K562 (cell line): ENCODE results near the gene FAM180B. TPM values are rescaled to one million over a fixed set of nuclear protein-coding genes. Genes with fewer than 3 reads are reported as not detected.

Experiments used
- BACH1 ChIP-seq: fragments of 200-800 bp; sonication (Bioruptor generic); IDR thresholded peaks from 2 replicates; pipeline ENCODE4 v1.6.1; 2016; ENCODE audit warnings: missing genetic modification characterization, missing compliant biosample characterization
- EP300 ChIP-seq: IDR thresholded peaks from 2 replicates; pipeline ENCODE4 v1.6.1; 2012; ENCODE audit warnings: low read length, improper control_type of control experiment
- FOS ChIP-seq: IDR thresholded peaks from 3 replicates; pipeline ENCODE4 v1.6.1; 2011; ENCODE audit not compliant: insufficient read length; ENCODE audit errors: extremely low read depth
- FOXJ2 ChIP-seq: fragments of 200-800 bp; sonication (Bioruptor generic); IDR thresholded peaks from 2 replicates; pipeline ENCODE4 v1.6.1; 2016; ENCODE audit warnings: missing genetic modification characterization, missing compliant biosample characterization
- FOXM1 ChIP-seq, 2 experiments: fragments of 450-650 bp in 1 of 2; sonication (generic) in 1 of 2; formaldehyde crosslinking in 1 of 2; IDR thresholded peaks; 2 replicates each; pipeline versions ENCODE4 v1.6.1 to v1.9.0; 2017 to 2022; ENCODE audit warnings: low read depth in 2 of 2, mild to moderate bottlenecking in 2 of 2, missing genetic modification reagents in 1 of 2, moderate library complexity in 1 of 2
- KAT8 ChIP-seq: fragments of 450-650 bp; IDR thresholded peaks from 2 replicates; pipeline ENCODE4 v1.6.1; 2016; ENCODE audit warnings: low read depth, mild to moderate bottlenecking
- KDM4B ChIP-seq, 2 experiments: fragments of 450-650 bp in 1 of 2; sonication (generic) in 1 of 2; IDR thresholded peaks; 2 replicates each; pipeline ENCODE4 v1.6.1; 2016 to 2017; ENCODE audit warnings: borderline replicate concordance in 2 of 2, antibody characterized with exemption in 1 of 2, low read depth in 1 of 2, mild to moderate bottlenecking in 1 of 2
- SREBF1 ChIP-seq: fragments of 150-350 bp; IDR thresholded peaks from 2 replicates; pipeline ENCODE4 v1.6.1; 2014; ENCODE audit warnings: antibody characterized with exemption, low read depth, low read length, borderline replicate concordance
- TFAM ChIP-seq: fragments of 250-450 bp; sonication (Bioruptor Pico); conservative IDR thresholded peaks from 2 replicates; pipeline ENCODE4 v1.5.0; 2021; ENCODE audit warnings: mild to moderate bottlenecking, moderate library complexity
- ZNF134 ChIP-seq: fragments of 250-450 bp; sonication (Bioruptor Pico); conservative IDR thresholded peaks from 2 replicates; pipeline ENCODE4 v1.4.0; 2020
- ZNF507 ChIP-seq: conservative IDR thresholded peaks from 2 replicates; pipeline ENCODE4 v1.6.1; 2017; ENCODE audit warnings: missing genetic modification characterization, missing compliant biosample characterization
- ZNF699 ChIP-seq: fragments of 250-450 bp; sonication (Bioruptor Pico); IDR thresholded peaks from 2 replicates; pipeline ENCODE4 v1.8.0; 2021; ENCODE audit warnings: mild to moderate bottlenecking, moderate library complexity; ENCODE audit not compliant: insufficient replicate concordance
- polyA plus RNA-seq, 8 experiments: library from polyadenylated mRNA; depleted of rRNA in 4 of 8; stranded (reverse) in 5 of 8; unstranded in 3 of 8; fragments of >200 nt; fragmentation: Nextera tagmentation in 2 of 8; fragmentation: Illumina TruSeq in 1 of 8; extraction: Ambion mirVana in 2 of 8; extraction: Trizol in 1 of 8; gene quantifications; 2 replicates each; pipeline versions ENCODE4 v1.2.1 to v1.2.3, GENCODE V29; 2011 to 2014; ENCODE audit warnings: inconsistent platforms in 1 of 8, missing spikeins in 1 of 8
- total RNA-seq, 7 experiments: library from RNA; depleted of rRNA in 6 of 7; stranded (reverse); fragments of >200 nt in 6 of 7; fragmentation: Illumina TruSeq in 2 of 7; extraction: Trizol in 2 of 7; gene quantifications; 2 replicates each; pipeline versions ENCODE4 v1.2.1 to v1.2.3, GENCODE V29; 2011 to 2021; ENCODE audit warnings: low replicate concordance in 1 of 7
- TF ChIP-seq, protein P1 (sequence below): IDR thresholded peaks from 2 replicates; pipeline ENCODE4 v1.6.1; 2011; ENCODE audit warnings: borderline replicate concordance, low read depth, mild to moderate bottlenecking, moderate library complexity, low read length; ENCODE audit not compliant: insufficient read depth, poor library complexity, severe bottlenecking
- TF ChIP-seq, protein P2 (sequence below), 3 experiments: fragments of 200-800 bp in 1 of 3; fragments of 250-450 bp in 1 of 3; fragments of 450-650 bp in 1 of 3; sonication (Bioruptor Pico) in 1 of 3; sonication (Bioruptor generic) in 1 of 3; formaldehyde crosslinking in 1 of 3; IDR thresholded peaks; 2 replicates each; pipeline versions ENCODE4 v1.6.1 to v1.8.0; 2016 to 2022; ENCODE audit warnings: mild to moderate bottlenecking in 2 of 3, missing genetic modification characterization in 2 of 3, missing compliant biosample characterization in 1 of 3, moderate library complexity in 1 of 3
- TF ChIP-seq, protein P3 (sequence below): fragments of 250-450 bp; sonication (Bioruptor Pico); IDR thresholded peaks from 2 replicates; pipeline ENCODE4 v1.4.0; 2020; ENCODE audit warnings: mild to moderate bottlenecking, moderate library complexity, borderline replicate concordance

Gene FAM180B
- total and polyA plus RNA-seq, 9 of the 15 experiments (the other 6 are each of a cell fraction or from before 2014, with no cell fraction given), result 0.05 to 0.14 TPM; not detected in 7

DNA sequence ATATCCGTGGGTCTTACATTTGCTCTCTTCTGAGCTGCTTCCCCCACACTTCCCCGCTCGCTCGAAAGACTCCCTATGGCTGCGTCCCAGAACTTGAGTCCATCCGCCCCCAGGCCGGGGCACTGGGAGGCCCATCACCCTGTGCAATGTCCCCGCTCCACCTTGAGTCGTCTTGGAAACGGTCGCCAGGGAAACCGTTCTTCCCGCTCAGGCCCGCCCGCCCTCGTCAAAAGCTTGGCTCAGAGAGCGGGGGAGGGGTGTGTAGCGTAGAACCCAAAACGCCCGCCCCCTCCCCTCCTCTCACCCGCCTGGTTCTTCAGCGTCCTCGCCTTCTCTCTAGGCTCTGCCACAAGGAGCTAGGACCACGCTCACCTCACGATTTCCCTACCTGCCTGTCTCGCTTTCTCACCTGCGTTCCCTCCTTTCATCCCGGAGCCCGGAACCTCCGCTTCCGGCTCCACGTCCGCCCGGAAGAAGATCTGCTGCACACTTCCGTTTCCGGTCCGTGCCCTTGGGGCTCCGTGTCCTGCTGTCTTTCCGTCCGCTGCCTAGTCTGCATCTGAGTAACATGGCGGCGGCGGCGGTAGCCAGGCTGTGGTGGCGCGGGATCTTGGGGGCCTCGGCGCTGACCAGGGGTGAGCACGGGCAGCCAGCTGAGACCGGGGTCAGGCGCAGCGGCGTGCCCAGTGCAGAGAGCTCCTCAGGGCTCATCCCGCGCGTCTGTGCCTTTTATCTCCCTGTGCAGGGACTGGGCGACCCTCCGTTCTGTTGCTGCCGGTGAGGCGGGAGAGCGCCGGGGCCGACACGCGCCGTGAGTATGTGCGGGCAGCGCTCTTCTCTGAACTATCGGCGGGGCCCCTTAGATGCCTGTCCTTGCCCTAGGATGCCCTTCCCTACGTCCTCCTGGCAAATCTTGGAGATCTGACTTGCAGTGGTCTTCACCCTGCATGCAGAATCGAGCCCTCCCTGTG is 7.7 kb upstream of the FAM180B start, which contains the start of the genes KBTBD4 and NDUFS3 (continued):
- TF ChIP-seq, protein P1, sequence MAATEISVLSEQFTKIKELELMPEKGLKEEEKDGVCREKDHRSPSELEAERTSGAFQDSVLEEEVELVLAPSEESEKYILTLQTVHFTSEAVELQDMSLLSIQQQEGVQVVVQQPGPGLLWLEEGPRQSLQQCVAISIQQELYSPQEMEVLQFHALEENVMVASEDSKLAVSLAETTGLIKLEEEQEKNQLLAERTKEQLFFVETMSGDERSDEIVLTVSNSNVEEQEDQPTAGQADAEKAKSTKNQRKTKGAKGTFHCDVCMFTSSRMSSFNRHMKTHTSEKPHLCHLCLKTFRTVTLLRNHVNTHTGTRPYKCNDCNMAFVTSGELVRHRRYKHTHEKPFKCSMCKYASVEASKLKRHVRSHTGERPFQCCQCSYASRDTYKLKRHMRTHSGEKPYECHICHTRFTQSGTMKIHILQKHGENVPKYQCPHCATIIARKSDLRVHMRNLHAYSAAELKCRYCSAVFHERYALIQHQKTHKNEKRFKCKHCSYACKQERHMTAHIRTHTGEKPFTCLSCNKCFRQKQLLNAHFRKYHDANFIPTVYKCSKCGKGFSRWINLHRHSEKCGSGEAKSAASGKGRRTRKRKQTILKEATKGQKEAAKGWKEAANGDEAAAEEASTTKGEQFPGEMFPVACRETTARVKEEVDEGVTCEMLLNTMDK, result no peak
- TF ChIP-seq KAT8, result peak; percentile 71
- TF ChIP-seq ZNF507 (tag), result no peak
- TF ChIP-seq BACH1 (tag), result no peak
- TF ChIP-seq FOS, result no peak
- TF ChIP-seq TFAM, result no peak
- TF ChIP-seq FOXJ2 (tag), result peak; percentile 86
- no peak for TF ChIP-seq ZNF699
- TF ChIP-seq SREBF1, result no peak
- TF ChIP-seq ZNF134 (CRISPR knock-in tag), result no peak
- TF ChIP-seq KDM4B (IDR thresholded peaks at IDR 0.05; ENCODE audit: borderline replicate concordance in 2 of 2, low read depth in 1 of 2), result peak in 1 of 2 experiments; percentile 100; a peak in 2 of 4 replicates
- TF ChIP-seq, protein P2, sequence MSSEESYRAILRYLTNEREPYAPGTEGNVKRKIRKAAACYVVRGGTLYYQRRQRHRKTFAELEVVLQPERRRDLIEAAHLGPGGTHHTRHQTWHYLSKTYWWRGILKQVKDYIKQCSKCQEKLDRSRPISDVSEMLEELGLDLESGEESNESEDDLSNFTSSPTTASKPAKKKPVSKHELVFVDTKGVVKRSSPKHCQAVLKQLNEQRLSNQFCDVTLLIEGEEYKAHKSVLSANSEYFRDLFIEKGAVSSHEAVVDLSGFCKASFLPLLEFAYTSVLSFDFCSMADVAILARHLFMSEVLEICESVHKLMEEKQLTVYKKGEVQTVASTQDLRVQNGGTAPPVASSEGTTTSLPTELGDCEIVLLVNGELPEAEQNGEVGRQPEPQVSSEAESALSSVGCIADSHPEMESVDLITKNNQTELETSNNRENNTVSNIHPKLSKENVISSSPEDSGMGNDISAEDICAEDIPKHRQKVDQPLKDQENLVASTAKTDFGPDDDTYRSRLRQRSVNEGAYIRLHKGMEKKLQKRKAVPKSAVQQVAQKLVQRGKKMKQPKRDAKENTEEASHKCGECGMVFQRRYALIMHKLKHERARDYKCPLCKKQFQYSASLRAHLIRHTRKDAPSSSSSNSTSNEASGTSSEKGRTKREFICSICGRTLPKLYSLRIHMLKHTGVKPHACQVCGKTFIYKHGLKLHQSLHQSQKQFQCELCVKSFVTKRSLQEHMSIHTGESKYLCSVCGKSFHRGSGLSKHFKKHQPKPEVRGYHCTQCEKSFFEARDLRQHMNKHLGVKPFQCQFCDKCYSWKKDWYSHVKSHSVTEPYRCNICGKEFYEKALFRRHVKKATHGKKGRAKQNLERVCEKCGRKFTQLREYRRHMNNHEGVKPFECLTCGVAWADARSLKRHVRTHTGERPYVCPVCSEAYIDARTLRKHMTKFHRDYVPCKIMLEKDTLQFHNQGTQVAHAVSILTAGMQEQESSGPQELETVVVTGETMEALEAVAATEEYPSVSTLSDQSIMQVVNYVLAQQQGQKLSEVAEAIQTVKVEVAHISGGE (CRISPR knock-in tag; IDR thresholded peaks at IDR 0.05), result peak; percentile 99 to 100 (median 100)
- TF ChIP-seq, protein P3, sequence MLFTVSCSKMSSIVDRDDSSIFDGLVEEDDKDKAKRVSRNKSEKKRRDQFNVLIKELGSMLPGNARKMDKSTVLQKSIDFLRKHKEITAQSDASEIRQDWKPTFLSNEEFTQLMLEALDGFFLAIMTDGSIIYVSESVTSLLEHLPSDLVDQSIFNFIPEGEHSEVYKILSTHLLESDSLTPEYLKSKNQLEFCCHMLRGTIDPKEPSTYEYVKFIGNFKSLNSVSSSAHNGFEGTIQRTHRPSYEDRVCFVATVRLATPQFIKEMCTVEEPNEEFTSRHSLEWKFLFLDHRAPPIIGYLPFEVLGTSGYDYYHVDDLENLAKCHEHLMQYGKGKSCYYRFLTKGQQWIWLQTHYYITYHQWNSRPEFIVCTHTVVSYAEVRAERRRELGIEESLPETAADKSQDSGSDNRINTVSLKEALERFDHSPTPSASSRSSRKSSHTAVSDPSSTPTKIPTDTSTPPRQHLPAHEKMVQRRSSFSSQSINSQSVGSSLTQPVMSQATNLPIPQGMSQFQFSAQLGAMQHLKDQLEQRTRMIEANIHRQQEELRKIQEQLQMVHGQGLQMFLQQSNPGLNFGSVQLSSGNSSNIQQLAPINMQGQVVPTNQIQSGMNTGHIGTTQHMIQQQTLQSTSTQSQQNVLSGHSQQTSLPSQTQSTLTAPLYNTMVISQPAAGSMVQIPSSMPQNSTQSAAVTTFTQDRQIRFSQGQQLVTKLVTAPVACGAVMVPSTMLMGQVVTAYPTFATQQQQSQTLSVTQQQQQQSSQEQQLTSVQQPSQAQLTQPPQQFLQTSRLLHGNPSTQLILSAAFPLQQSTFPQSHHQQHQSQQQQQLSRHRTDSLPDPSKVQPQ (CRISPR knock-in tag), result no peak
- TF ChIP-seq FOXM1 (IDR thresholded peaks at IDR 0.05; ENCODE audit: low read depth), result peak; percentile 57
- TF ChIP-seq FOXM1 (CRISPR knock-in tag; IDR thresholded peaks at IDR 0.05; ENCODE audit: low read depth), result peak; percentile 80; the same call in 1 of the 2 replicates
- peak; percentile 53 for TF ChIP-seq EP300
